Thoracic aorta (tissue), 2 donors: ENCODE measurements around the gene PER1. TPM values are rescaled to one million over a fixed set of nuclear protein-coding genes. Genes with fewer than 3 reads are reported as not detected.

ENCODE experiments used
- ATAC-seq: fragments of 150-250 bp; one replicate; pipeline ENCODE4 v1.8.0; 2017; ENCODE audit warnings: low read depth; ENCODE audit not compliant: insufficient number of reproducible peaks, low FRiP score
- DNase-seq: peaks from one replicate; pipeline ENCODE4 v3.0.0-alpha.2; 2020; ENCODE audit warnings: low spot score
- H3K27ac ChIP-seq, 2 donors: fragments of 200-600 bp; sonication (generic); 1 replicate in 1 of 2; 2 replicates in 1 of 2; pipeline ENCODE4 v1.5.1; 2016; ENCODE audit warnings: mild to moderate bottlenecking in 2 of 2, moderate library complexity in 2 of 2
- H3K27me3 ChIP-seq: fragments of 200-600 bp; sonication (generic); replicated peaks from 2 replicates; pipeline ENCODE4 v1.6.0; 2016; ENCODE audit warnings: mild to moderate bottlenecking; ENCODE audit not compliant: insufficient read depth
- H3K36me3 ChIP-seq: fragments of 200-600 bp; sonication (generic); one replicate; pipeline ENCODE4 v1.5.1; 2016
- H3K4me1 ChIP-seq, 2 donors: fragments of 200-600 bp; sonication (generic); 1 replicate in 1 of 2; 2 replicates in 1 of 2; pipeline versions ENCODE4 v1.5.1 to v1.6.0; 2016; ENCODE audit warnings: low read depth in 2 of 2, mild to moderate bottlenecking in 1 of 2; ENCODE audit not compliant: control insufficient read depth in 1 of 2
- H3K4me3 ChIP-seq: fragments of 200-600 bp; sonication (generic); 2 replicates; pipeline ENCODE4 v1.5.1; 2016; ENCODE audit warnings: mild to moderate bottlenecking
- H3K9me3 ChIP-seq: fragments of 200-600 bp; sonication (generic); 2 replicates; pipeline ENCODE4 v1.5.1; 2016
- total RNA-seq, 2 donors: library from RNA; depleted of rRNA; stranded (reverse); fragments of >200 nt; gene quantifications; one replicate each; pipeline versions ENCODE4 v1.1.0 to v1.2.3, GENCODE V29; 2016
- TF ChIP-seq, protein P1 (sequence below): fragments of 200-600 bp; sonication (generic); IDR thresholded peaks from one replicate; pipeline ENCODE4 v1.5.1; 2019; ENCODE audit warnings: antibody characterized with exemption

The PER1 gene
- total RNA-seq, 2 donors from 2014 or later, result 175 to 292 TPM

DNA sequence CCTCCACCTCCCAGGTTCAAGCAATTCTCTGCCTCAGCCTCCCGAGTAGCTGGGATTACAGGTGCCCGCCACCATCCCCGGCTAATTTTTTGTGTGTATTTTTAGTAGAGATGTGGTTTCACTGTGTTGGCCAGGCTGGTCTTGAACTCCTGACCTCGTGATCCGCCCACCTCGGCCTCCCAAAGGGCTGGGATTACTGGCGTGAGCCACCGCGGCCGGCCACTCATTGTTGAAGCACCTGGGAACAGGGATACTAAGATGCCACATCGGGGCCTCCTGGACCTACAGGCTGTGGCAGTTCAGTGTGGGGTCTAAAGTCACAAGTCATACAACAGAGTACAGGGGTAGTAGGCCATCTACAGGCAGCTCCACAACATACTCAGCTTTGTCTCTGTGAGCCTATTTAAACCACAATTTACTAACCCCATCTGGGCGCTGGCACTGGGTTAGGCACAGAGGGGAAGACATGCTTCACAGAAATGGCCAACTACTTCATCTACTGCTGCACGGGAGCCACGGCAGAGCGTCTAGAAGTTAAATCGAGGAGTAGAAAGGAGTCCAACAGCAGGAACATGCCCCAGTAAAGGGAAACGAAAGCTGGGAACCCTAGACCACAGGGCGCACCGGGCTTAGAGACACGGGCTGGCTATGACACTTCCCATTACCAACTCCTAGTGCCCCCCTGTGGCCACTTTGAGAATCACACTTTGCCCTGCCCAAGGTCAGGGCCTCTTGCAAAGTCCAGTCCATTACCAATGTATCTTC lies 6.2 kb upstream of the PER1 start:
- TF ChIP-seq, protein P1, sequence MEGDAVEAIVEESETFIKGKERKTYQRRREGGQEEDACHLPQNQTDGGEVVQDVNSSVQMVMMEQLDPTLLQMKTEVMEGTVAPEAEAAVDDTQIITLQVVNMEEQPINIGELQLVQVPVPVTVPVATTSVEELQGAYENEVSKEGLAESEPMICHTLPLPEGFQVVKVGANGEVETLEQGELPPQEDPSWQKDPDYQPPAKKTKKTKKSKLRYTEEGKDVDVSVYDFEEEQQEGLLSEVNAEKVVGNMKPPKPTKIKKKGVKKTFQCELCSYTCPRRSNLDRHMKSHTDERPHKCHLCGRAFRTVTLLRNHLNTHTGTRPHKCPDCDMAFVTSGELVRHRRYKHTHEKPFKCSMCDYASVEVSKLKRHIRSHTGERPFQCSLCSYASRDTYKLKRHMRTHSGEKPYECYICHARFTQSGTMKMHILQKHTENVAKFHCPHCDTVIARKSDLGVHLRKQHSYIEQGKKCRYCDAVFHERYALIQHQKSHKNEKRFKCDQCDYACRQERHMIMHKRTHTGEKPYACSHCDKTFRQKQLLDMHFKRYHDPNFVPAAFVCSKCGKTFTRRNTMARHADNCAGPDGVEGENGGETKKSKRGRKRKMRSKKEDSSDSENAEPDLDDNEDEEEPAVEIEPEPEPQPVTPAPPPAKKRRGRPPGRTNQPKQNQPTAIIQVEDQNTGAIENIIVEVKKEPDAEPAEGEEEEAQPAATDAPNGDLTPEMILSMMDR, result peak; percentile 95
- peak overlapping the region; percentile 11 for H3K4me3 ChIP-seq
- peak; percentile 72 for DNase-seq
- peaks cover 18 to 51% of the 10 kb centered on the region in 2 donors for H3K4me1 ChIP-seq
- no peak for ATAC-seq
- H3K36me3 ChIP-seq, result no peaks in the 10 kb centered on the region
- H3K27ac ChIP-seq, result peak overlapping the region; percentile 96 to 98
- no peaks in the 10 kb centered on the region for H3K9me3 ChIP-seq
- H3K27me3 ChIP-seq, result no peaks in the 10 kb centered on the region

DNA sequence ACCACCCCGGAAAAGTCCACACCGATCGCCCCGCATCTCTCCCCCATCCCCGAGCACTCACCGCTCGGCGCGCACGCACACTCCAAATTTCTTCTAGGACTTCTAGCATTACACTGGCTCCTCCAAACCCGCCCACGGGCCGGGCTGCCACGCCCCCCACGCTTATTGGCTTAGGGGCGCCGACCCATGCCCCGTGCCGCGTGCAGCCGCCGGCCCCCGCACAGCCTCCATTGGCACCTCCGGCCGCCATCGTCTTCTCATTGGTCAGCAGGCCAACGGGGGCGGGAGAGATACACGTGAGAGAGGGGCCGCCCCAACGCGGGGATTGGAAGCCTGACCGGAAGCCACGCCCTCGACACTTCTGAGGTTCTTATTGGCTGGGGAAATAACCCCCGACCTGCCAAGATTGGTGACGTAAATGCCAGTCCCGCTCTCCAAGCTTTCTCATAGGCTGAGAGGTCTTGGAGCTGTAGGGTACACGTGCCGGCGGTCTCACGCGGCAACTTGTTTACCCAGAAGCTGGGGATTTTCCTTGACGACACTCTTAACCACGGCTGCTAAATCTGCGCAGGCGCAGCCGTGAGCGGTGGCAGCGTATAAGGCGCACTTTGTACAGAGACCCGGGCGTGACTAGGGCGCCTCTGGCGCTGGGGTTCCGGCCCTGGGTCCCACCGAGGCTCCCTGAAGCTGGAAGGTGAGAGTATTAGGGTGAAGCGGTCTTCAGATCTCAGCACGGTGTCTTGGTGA lies 4.2 kb upstream of the PER1 start:
- TF ChIP-seq, protein P1, result no peak
- Histone ChIP-seq H3K27me3 (no peaks in the 10 kb centered on the region), H3K9me3 (no peaks in the 10 kb centered on the region), H3K36me3 (no peaks in the 10 kb centered on the region), H3K4me1 (peaks cover 16 to 50% of the 10 kb centered on the region in 2 donors), H3K27ac (peak overlapping the region; percentile 100), H3K4me3 (peak overlapping the region; percentile 76)
- DNase-seq, result peak; percentile 100
- peak; percentile 71 for ATAC-seq

DNA sequence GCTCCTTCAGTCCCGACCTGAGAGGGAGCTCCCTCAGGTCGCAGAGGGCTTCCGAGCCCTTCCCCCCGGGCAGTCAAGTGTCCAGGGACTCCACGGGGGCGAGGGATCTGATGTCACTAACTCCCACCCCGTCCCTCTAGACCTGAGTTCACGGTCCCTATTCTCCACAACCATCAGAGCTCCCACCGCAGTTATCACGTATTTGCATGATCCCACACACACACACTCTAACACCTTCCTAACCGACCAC lies 3.7 kb upstream of the PER1 start:
- Histone ChIP-seq H3K27me3 (no peaks in the 10 kb centered on the region), H3K36me3 (no peaks in the 10 kb centered on the region), H3K4me1 (peaks cover 13 to 46% of the 10 kb centered on the region in 2 donors), H3K27ac (peak overlapping the region; percentile 100), H3K9me3 (no peaks in the 10 kb centered on the region), H3K4me3 (peak overlapping the region; percentile 76)
- DNase-seq, result no peak
- TF ChIP-seq, protein P1, result no peak
- ATAC-seq, result no peak

DNA sequence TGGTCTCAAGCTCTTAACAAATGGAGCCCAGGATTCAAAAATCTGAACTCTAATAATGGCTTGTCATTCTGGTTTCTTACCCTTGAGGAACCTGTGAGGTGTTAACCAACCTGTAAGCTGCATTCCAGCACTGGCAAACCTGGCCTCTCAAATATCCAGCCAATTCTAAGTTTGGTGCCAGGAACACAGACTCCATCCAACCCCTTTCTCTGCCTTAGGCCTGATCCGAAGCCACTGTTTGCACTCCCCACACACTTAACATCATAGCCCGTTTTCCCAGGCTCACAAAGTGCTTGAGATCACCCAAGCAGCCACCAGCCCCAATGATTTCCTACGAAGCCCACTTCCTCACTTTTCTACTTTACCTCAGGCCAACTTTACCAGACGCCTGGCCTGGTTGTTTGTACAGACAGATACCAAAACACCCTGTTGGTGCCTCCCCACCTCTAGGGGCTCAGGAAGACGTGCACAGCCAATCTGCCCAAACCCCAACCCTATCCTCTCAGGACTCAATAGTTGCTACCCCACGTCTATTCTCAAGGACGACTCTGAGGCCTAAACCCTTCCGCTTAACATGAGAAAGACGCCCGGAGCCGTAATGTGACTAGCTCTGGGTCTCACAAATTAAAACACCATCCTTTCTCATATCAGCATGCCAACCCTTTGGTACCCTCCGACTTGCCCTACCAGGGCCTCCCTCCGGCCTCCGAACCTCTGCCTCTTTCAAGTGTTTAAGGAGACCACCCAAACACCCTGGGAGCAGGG lies 3.2 kb upstream of the PER1 start:
- Histone ChIP-seq H3K27ac (peak overlapping the region; percentile 100), H3K27me3 (no peaks in the 10 kb centered on the region), H3K4me1 (peaks cover 14 to 48% of the 10 kb centered on the region in 2 donors), H3K36me3 (peaks cover 5% of the 10 kb centered on the region), H3K9me3 (no peaks in the 10 kb centered on the region), H3K4me3 (peak overlapping the region; percentile 76)
- no peak for DNase-seq
- no peak for ATAC-seq
- TF ChIP-seq, protein P1, result no peak

DNA sequence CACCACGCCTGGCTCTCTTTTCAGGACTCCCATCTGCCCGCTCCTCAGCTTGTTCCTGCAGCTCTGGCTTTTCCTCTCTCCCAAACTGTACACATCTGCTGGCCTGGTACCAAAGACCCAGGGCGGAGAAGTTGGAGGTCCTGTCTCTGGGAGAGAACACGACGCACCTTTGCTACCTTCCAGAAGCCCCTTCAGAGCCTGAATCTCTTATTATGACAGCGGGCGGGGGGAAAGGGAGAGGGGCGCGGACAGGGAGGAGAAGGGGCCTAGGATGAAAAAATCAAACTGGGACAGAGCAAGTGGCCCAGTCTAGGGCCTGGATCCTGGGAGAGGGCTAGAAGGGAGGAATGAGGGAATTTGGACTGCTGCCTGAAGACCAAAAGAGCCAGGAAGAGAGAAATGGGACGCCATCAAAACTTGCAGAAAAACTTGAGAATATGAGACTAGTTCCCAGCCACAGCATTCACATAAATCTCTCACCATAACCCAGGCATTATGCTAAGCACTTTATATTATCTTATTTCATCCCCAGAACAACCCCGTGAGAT lies 2.5 kb upstream of the PER1 start:
- Histone ChIP-seq H3K27me3 (no peaks in the 10 kb centered on the region), H3K4me1 (peaks cover 18 to 52% of the 10 kb centered on the region in 2 donors), H3K27ac (peak overlapping the region; percentile 100), H3K9me3 (no peaks in the 10 kb centered on the region), H3K4me3 (peak overlapping the region; percentile 76), H3K36me3 (peaks cover 12% of the 10 kb centered on the region)
- DNase-seq, result no peak
- no peak for ATAC-seq
- TF ChIP-seq, protein P1, result no peak
